Muscle layer of colon (tissue), 2 donors: Measurements from ENCODE around the gene AKAP3.

Experiments
- H3K27ac ChIP-seq: one replicate; pipeline ENCODE4 v1.7.0; 2013; ENCODE audit warnings: low read depth, mild to moderate bottlenecking, low read length, moderate library complexity
- H3K27me3 ChIP-seq, 2 donors: one replicate each; pipeline ENCODE4 v1.7.0; 2013; ENCODE audit warnings: low read length in 2 of 2, mild to moderate bottlenecking in 2 of 2; ENCODE audit not compliant: insufficient read depth in 2 of 2, control insufficient read depth in 1 of 2
- H3K36me3 ChIP-seq: one replicate; pipeline ENCODE4 v1.7.0; 2013; ENCODE audit warnings: mild to moderate bottlenecking, low read length; ENCODE audit not compliant: insufficient read depth
- H3K4me1 ChIP-seq: one replicate; pipeline ENCODE4 v1.7.0; 2013; ENCODE audit warnings: mild to moderate bottlenecking, low read length; ENCODE audit not compliant: insufficient read depth
- H3K4me3 ChIP-seq, 2 donors: one replicate each; pipeline ENCODE4 v1.7.0; 2013; ENCODE audit warnings: low read length in 2 of 2, low read depth in 1 of 2, mild to moderate bottlenecking in 1 of 2, moderate library complexity in 1 of 2
- H3K9ac ChIP-seq: one replicate; pipeline ENCODE4 v1.7.0; 2013; ENCODE audit warnings: low read length
- H3K9me3 ChIP-seq: one replicate; pipeline ENCODE4 v1.7.0; 2013; ENCODE audit warnings: mild to moderate bottlenecking, low read length
- donor health status: abdominal sarcoma.
- donor health status: Adenocarcinoma of cecum.

AKAP3 gene

GRCh38 chr12:4595881-4596280, 53.0 kb downstream of the AKAP3 start:
- no peak overlapping the region for H3K9ac ChIP-seq
- no peaks in the 10 kb centered on the region for H3K9me3 ChIP-seq
- no peaks in the 10 kb centered on the region for H3K36me3 ChIP-seq

GRCh38 chr12:4591180-4591687, 57.6 kb downstream of the AKAP3 start:
- H3K9me3 ChIP-seq: no peaks in the 10 kb centered on the region
- no peaks in the 10 kb centered on the region for H3K36me3 ChIP-seq
- H3K4me3 ChIP-seq: no peak overlapping the region
- H3K27ac ChIP-seq: no peak overlapping the region
- H3K9ac ChIP-seq: no peak overlapping the region
- H3K27me3 ChIP-seq: no peaks in the 10 kb centered on the region
- no peaks in the 10 kb centered on the region for H3K4me1 ChIP-seq

More at GRCh38 chr12:4595881-4596280, 53.0 kb downstream of the AKAP3 start:
- no peaks in the 10 kb centered on the region for H3K27me3 ChIP-seq
- no peak overlapping the region for H3K27ac ChIP-seq
- no peaks in the 10 kb centered on the region for H3K4me1 ChIP-seq
- no peak overlapping the region for H3K4me3 ChIP-seq

GRCh38 chr12:4589941-4590340, 58.9 kb downstream of the AKAP3 start:
- no peak overlapping the region for H3K9ac ChIP-seq
- no peaks in the 10 kb centered on the region for H3K4me1 ChIP-seq
- H3K27ac ChIP-seq: no peak overlapping the region
- H3K4me3 ChIP-seq: no peak overlapping the region
- no peaks in the 10 kb centered on the region for H3K9me3 ChIP-seq
- H3K36me3 ChIP-seq: no peaks in the 10 kb centered on the region
- no peaks in the 10 kb centered on the region for H3K27me3 ChIP-seq

GRCh38 chr12:4588916-4589315, 59.9 kb downstream of the AKAP3 start:
- Histone ChIP-seq H3K27me3 (no peaks in the 10 kb centered on the region), H3K9me3 (no peaks in the 10 kb centered on the region), H3K36me3 (no peaks in the 10 kb centered on the region), H3K4me3 (no peak overlapping the region), H3K4me1 (no peaks in the 10 kb centered on the region), H3K27ac (no peak overlapping the region), H3K9ac (no peak overlapping the region)

- Histone ChIP-seq H3K27me3 (no peaks in the 10 kb centered on the region), H3K27ac (no peak overlapping the region), H3K9ac (no peak overlapping the region), H3K4me3 (no peak overlapping the region), H3K36me3 (no peaks in the 10 kb centered on the region), H3K4me1 (no peaks in the 10 kb centered on the region), H3K9me3 (no peaks in the 10 kb centered on the region)
These were observed 61.7 kb downstream of the AKAP3 start for GRCh38 chr12:4587108-4587507.

GRCh38 chr12:4586500-4586899, 62.4 kb downstream of the AKAP3 start:
- Histone ChIP-seq H3K27me3 (no peaks in the 10 kb centered on the region), H3K9me3 (no peaks in the 10 kb centered on the region), H3K4me3 (no peak overlapping the region)

GRCh38 chr12:4584896-4585295, 64.0 kb downstream of the AKAP3 start:
- no peaks in the 10 kb centered on the region for H3K27me3 ChIP-seq
- no peak overlapping the region for H3K9ac ChIP-seq
- H3K27ac ChIP-seq: no peak overlapping the region
- H3K9me3 ChIP-seq: no peaks in the 10 kb centered on the region
- H3K4me1 ChIP-seq: no peaks in the 10 kb centered on the region
- no peaks in the 10 kb centered on the region for H3K36me3 ChIP-seq
- no peak overlapping the region for H3K4me3 ChIP-seq

More at GRCh38 chr12:4586500-4586899, 62.4 kb downstream of the AKAP3 start:
- no peaks in the 10 kb centered on the region for H3K4me1 ChIP-seq
- H3K36me3 ChIP-seq: no peaks in the 10 kb centered on the region
- H3K9ac ChIP-seq: no peak overlapping the region
- no peak overlapping the region for H3K27ac ChIP-seq

- Histone ChIP-seq H3K4me1 (no peaks in the 10 kb centered on the region), H3K27ac (no peak overlapping the region), H3K4me3 (no peak overlapping the region), H3K9ac (no peak overlapping the region), H3K9me3 (no peaks in the 10 kb centered on the region), H3K36me3 (no peaks in the 10 kb centered on the region), H3K27me3 (no peaks in the 10 kb centered on the region)
These were observed 64.6 kb downstream of the AKAP3 start for GRCh38 chr12:4584281-4584680.

- Histone ChIP-seq H3K9ac (no peak overlapping the region), H3K9me3 (no peaks in the 10 kb centered on the region), H3K4me3 (no peak overlapping the region), H3K36me3 (no peaks in the 10 kb centered on the region), H3K4me1 (no peaks in the 10 kb centered on the region), H3K27ac (no peak overlapping the region), H3K27me3 (no peaks in the 10 kb centered on the region)
These were observed 68.6 kb downstream of the AKAP3 start for GRCh38 chr12:4580281-4580688.

- no peak overlapping the region for H3K9ac ChIP-seq
- H3K36me3 ChIP-seq: no peaks in the 10 kb centered on the region
- H3K4me3 ChIP-seq: no peak overlapping the region
- no peaks in the 10 kb centered on the region for H3K27me3 ChIP-seq
- no peaks in the 10 kb centered on the region for H3K9me3 ChIP-seq
- H3K27ac ChIP-seq: no peak overlapping the region
- no peaks in the 10 kb centered on the region for H3K4me1 ChIP-seq
These were observed 69.3 kb downstream of the AKAP3 start for GRCh38 chr12:4579305-4580102.

- H3K9ac ChIP-seq: no peak overlapping the region
- no peak overlapping the region for H3K27ac ChIP-seq
- H3K27me3 ChIP-seq: no peaks in the 10 kb centered on the region
- H3K4me3 ChIP-seq: no peak overlapping the region
- H3K36me3 ChIP-seq: no peaks in the 10 kb centered on the region
- H3K4me1 ChIP-seq: no peaks in the 10 kb centered on the region
- no peaks in the 10 kb centered on the region for H3K9me3 ChIP-seq
These were observed 76.2 kb downstream of the AKAP3 start for GRCh38 chr12:4572680-4573079.

- Histone ChIP-seq H3K27me3 (no peaks in the 10 kb centered on the region), H3K9ac (no peak overlapping the region), H3K36me3 (no peaks in the 10 kb centered on the region), H3K27ac (no peak overlapping the region), H3K9me3 (no peaks in the 10 kb centered on the region), H3K4me1 (no peaks in the 10 kb centered on the region), H3K4me3 (no peak overlapping the region)
These were observed 79.6 kb downstream of the AKAP3 start for GRCh38 chr12:4569261-4569660.
